ENCODE results near the gene OR9A4. TPM values are rescaled to one million over a fixed set of nuclear protein-coding genes. Genes with fewer than 3 reads are reported as not detected.

Gene OR9A4
- polyA plus RNA-seq (2012; ENCODE audit: insufficient read depth, insufficient read length, low read depth) = not detected

DNA sequence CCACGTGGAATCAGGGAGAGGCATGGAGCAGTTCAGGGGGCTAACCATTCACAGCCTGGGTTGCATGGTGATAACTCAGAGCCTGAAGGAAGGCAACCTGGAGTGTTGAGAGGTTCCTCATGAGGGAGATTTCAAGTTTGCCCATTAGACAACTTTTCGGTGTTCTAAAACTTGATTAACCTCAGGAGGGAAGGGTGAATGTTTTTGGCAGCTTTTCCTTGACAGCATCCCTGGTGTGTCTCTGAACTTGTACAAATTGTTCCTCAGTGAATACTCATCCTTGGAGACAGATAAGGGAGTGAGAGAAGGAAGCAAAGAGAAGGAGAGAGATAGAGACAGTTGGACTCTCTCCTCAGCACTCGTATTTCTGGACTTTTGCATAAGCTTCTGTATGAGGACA lies at the start of gene OR9A4:
OR9A4 (plus strand) TSS at position 301 of the 400 bp plus-strand sequence. CDS start 2,477 bp downstream, outside the sequence.
- H3K4me3 ChIP-seq (ENCODE audit: low read depth, low read length) = no peak within 1 kb of the TSS
- TF ChIP-seq, protein P1, sequence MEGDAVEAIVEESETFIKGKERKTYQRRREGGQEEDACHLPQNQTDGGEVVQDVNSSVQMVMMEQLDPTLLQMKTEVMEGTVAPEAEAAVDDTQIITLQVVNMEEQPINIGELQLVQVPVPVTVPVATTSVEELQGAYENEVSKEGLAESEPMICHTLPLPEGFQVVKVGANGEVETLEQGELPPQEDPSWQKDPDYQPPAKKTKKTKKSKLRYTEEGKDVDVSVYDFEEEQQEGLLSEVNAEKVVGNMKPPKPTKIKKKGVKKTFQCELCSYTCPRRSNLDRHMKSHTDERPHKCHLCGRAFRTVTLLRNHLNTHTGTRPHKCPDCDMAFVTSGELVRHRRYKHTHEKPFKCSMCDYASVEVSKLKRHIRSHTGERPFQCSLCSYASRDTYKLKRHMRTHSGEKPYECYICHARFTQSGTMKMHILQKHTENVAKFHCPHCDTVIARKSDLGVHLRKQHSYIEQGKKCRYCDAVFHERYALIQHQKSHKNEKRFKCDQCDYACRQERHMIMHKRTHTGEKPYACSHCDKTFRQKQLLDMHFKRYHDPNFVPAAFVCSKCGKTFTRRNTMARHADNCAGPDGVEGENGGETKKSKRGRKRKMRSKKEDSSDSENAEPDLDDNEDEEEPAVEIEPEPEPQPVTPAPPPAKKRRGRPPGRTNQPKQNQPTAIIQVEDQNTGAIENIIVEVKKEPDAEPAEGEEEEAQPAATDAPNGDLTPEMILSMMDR (IDR thresholded peaks at IDR 0.05; ENCODE audit: low read depth, low read length) = no peak
- no peaks in the 10 kb centered on the region for H3K36me3 ChIP-seq
- H3K27me3 ChIP-seq = no peaks in the 10 kb centered on the region
- no peaks in the 10 kb centered on the region for H3K4me1 ChIP-seq
- no peak for DNase-seq
- no peaks in the 10 kb centered on the region for H3K9me3 ChIP-seq

DNA sequence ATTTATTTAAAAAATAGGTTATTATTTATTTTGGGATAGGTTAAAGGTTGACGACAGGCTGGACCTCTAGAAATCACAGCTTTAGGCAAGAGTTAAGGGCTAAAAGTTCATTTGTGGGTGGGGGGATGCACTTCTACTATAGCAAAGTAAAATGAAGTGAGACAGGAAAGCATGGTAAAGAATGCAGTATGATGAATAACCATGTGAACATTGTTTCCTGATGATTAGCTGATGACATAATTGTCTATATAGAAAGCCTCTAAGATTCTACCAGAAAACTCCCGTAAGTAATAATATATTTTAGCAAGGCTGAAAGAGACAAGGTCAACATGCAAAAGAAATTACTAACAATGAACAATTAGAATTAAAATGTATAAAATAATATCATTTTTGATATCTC lies 49.2 kb upstream of the OR9A4 start:
- no peaks in the 10 kb centered on the region for H3K4me1 ChIP-seq
- no peak overlapping the region for H3K4me3 ChIP-seq (ENCODE audit: low read depth, low read length)
- H3K27me3 ChIP-seq = no peaks in the 10 kb centered on the region
- no peaks in the 10 kb centered on the region for H3K9me3 ChIP-seq
- DNase-seq = no peak
- no peaks in the 10 kb centered on the region for H3K36me3 ChIP-seq
- TF ChIP-seq, protein P1 (IDR thresholded peaks at IDR 0.05; ENCODE audit: low read depth, low read length) = no peak

DNA sequence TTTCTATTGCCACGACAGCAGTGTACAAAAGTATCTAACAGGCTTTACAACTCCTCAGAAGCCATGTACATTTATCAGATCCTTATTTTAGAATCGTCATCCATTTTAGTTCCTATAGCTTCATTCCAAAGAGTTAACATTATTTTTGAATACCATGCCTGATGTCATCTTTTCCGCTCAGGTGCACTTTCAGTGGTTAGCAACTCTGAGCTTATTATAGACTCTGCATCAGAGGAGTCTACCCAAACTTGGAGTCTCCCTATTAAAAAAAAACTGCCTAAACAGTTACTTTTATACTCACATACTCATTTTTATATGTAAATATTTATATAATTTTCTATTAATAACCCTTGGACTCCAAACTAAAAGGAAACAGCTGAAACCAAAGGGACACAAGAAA lies 43.3 kb upstream of the OR9A4 start:
- TF ChIP-seq, protein P1 (IDR thresholded peaks at IDR 0.05; ENCODE audit: low read depth, low read length) = no peak
- no peaks in the 10 kb centered on the region for H3K27me3 ChIP-seq
- DNase-seq = no peak
- H3K9me3 ChIP-seq = no peaks in the 10 kb centered on the region
- no peak overlapping the region for H3K4me3 ChIP-seq (ENCODE audit: low read depth, low read length)
- H3K36me3 ChIP-seq = no peaks in the 10 kb centered on the region
- no peaks in the 10 kb centered on the region for H3K4me1 ChIP-seq

DNA sequence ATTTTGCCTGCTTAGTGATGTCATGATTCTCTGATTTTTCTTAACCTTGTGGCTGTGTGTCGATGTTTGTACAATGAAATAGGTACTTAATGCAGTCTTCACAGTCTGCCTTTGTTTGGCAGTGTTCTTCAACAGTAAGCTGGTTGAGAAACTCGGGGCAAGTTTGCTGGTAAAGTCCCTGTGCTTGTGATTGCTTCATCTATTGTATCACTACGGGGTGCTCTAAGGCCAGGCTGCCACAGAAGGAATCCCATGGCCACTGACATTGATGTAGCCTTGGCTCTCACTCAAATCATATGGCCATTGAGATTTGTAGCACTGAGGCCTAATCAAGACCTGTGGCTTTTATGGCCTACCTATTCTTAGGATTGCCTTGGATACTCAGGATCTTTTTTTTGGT lies 41.4 kb upstream of the OR9A4 start:
- TF ChIP-seq, protein P1 (IDR thresholded peaks at IDR 0.05; ENCODE audit: low read depth, low read length) = no peak
- no peak overlapping the region for H3K4me3 ChIP-seq (ENCODE audit: low read depth, low read length)
- DNase-seq = no peak
- H3K27me3 ChIP-seq = no peaks in the 10 kb centered on the region
- no peaks in the 10 kb centered on the region for H3K4me1 ChIP-seq
- no peaks in the 10 kb centered on the region for H3K9me3 ChIP-seq
- H3K36me3 ChIP-seq = no peaks in the 10 kb centered on the region

DNA sequence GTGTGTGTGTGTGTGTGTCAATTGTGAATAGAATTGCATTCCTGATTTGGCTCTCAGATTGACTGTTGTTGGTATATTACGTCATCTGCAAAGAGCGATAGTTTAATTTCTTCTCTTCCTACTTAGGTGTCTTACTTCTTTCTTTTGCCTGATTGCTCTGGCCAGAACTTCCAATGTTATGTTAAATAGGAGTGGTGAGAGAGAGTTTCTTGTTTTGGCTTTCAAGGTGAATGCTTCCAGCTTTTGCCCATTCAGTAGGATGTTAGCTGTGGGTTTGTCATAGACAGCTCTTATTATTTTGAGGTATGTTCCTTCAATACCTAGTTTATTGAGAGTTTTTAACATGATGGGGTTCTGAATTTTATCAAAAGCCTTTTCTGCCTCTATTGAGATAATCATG lies 40.7 kb upstream of the OR9A4 start:
- Histone ChIP-seq H3K27me3 (no peaks in the 10 kb centered on the region), H3K9me3 (no peaks in the 10 kb centered on the region), H3K4me1 (no peaks in the 10 kb centered on the region), H3K4me3 (ENCODE audit: low read depth, low read length) (no peak overlapping the region), H3K36me3 (no peaks in the 10 kb centered on the region)
- TF ChIP-seq, protein P1 (IDR thresholded peaks at IDR 0.05; ENCODE audit: low read depth, low read length) = no peak
- DNase-seq = no peak

- DNase-seq = no peak
- H3K9me3 ChIP-seq = no peaks in the 10 kb centered on the region
- no peak overlapping the region for H3K4me3 ChIP-seq (ENCODE audit: low read depth, low read length)
- H3K4me1 ChIP-seq = no peaks in the 10 kb centered on the region
- H3K27me3 ChIP-seq = no peaks in the 10 kb centered on the region
- TF ChIP-seq, protein P1 (IDR thresholded peaks at IDR 0.05; ENCODE audit: low read depth, low read length) = no peak
- H3K36me3 ChIP-seq = no peaks in the 10 kb centered on the region
Observed at GRCh38 chr7:141876371-141876770, 39.8 kb upstream of the OR9A4 start.

Data from BE2C (cell line).